Measurements from ENCODE around the gene CRYL1. TPM values are rescaled to one million over a fixed set of nuclear protein-coding genes. Genes with fewer than 3 reads are reported as not detected.

The CRYL1 gene
- total RNA-seq, 1 experiment from 2014 or later = 3.7 TPM

DNA sequence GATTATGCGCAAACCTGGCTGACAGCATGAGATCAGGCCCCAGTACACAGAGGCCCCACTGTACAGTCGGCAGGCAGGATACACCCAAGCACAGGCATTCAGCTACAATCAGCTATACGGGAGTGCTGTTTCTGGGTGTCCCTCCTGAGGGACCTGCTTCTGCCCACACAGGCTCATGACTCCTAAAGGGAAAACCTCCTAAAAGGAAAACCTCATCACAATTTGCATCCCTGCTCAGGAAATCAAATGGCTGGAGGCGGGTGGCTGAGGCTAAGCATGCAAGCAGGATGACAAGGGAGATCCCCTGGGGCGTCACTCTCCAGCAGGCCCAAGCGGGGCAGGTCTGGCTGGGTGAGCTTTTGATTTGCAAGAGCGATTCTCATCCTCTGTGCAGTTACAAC lies 99.8 kb downstream of the CRYL1 start:
- no peak overlapping the region for H3K23ac ChIP-seq (ENCODE audit: insufficient read length, low read depth, low read length)
- H4K8ac ChIP-seq (replicated peaks; ENCODE audit: insufficient read length, low read depth, low read length) = no peak overlapping the region
- no peak overlapping the region for H2AFZ ChIP-seq (ENCODE audit: low read length)
- no peak overlapping the region for H2BK15ac ChIP-seq (ENCODE audit: low read depth, low read length)
- Mint-ChIP-seq H3K4me3 (no peak overlapping the region), H3K4me1 (peaks cover 29 to 32% of the 10 kb centered on the region in 2 experiments), H3K27me3 (ENCODE audit: low read depth) (no peaks in the 10 kb centered on the region; the same call in none of the 2 replicates), H3K36me3 (ENCODE audit: insufficient read depth in 1 of 3, low read depth in 3 of 3) (no peaks in the 10 kb centered on the region; a peak in 1 of 7 replicates), H3K27ac (no peak overlapping the region), H3K9me3 (no peaks in the 10 kb centered on the region; a peak in 1 of 5 replicates)
- H3K23me2 ChIP-seq (ENCODE audit: insufficient read length, low read depth, low read length, poor library complexity, severe bottlenecking) = no peaks in the 10 kb centered on the region
- no peaks in the 10 kb centered on the region for H4K20me1 ChIP-seq (ENCODE audit: control insufficient read depth, insufficient read depth, insufficient read length)
- H4K5ac ChIP-seq (ENCODE audit: insufficient read length, low read depth, low read length) = no peak overlapping the region
- H2BK120ac ChIP-seq (ENCODE audit: low read depth, low read length, poor library complexity, severe bottlenecking) = no peak overlapping the region
- no peaks in the 10 kb centered on the region for H3K9me3 ChIP-seq (ENCODE audit: control insufficient read depth, low read depth, low read length)
- DNase-seq = no peak
- H3K56ac ChIP-seq (ENCODE audit: insufficient read length, low read depth, low read length) = no peak overlapping the region
- no peak overlapping the region for H3K14ac ChIP-seq (ENCODE audit: insufficient read depth, low read length)
- WGBS (ENCODE audit: extremely low coverage, insufficient read length, low lambda C conversion rate) = no CpG with 5 or more reads among the region's 7 CpGs
- H3K79me1 ChIP-seq (ENCODE audit: insufficient read depth, low read depth, low read length, poor library complexity, severe bottlenecking) = no peaks in the 10 kb centered on the region
- no peaks in the 10 kb centered on the region for H3K79me2 ChIP-seq (ENCODE audit: insufficient read depth, low read length)
- H4K91ac ChIP-seq (ENCODE audit: insufficient read length, low read depth, low read length) = no peak overlapping the region
- H3T11ph ChIP-seq (ENCODE audit: low read length) = no peak overlapping the region
- H2BK5ac ChIP-seq (ENCODE audit: insufficient read length, low read length) = no peak overlapping the region
- H3K4me2 ChIP-seq (ENCODE audit: insufficient read depth, insufficient read length, low read length) = no peak overlapping the region
- H3K27me3 ChIP-seq (ENCODE audit: insufficient read depth, low read length) = no peaks in the 10 kb centered on the region
- no peak overlapping the region for H2BK12ac ChIP-seq (ENCODE audit: insufficient read length, low read depth, low read length)
- no peak overlapping the region for H3K9ac ChIP-seq (ENCODE audit: extremely low read depth, insufficient read length, low read length)
- no peak overlapping the region for H3K18ac ChIP-seq (ENCODE audit: insufficient read length, low read depth, low read length)
- no peak overlapping the region for H3K27ac ChIP-seq (ENCODE audit: insufficient read length, low read depth, low read length)
- H3K4ac ChIP-seq (ENCODE audit: low read depth, low read length) = no peak overlapping the region
- H3K4me1 ChIP-seq (ENCODE audit: insufficient read depth, low read length) = no peaks in the 10 kb centered on the region; the same call in 1 of the 2 replicates
- no peak overlapping the region for H2BK20ac ChIP-seq (ENCODE audit: low read depth, low read length, poor library complexity, severe bottlenecking)
- TF ChIP-seq, protein P1, sequence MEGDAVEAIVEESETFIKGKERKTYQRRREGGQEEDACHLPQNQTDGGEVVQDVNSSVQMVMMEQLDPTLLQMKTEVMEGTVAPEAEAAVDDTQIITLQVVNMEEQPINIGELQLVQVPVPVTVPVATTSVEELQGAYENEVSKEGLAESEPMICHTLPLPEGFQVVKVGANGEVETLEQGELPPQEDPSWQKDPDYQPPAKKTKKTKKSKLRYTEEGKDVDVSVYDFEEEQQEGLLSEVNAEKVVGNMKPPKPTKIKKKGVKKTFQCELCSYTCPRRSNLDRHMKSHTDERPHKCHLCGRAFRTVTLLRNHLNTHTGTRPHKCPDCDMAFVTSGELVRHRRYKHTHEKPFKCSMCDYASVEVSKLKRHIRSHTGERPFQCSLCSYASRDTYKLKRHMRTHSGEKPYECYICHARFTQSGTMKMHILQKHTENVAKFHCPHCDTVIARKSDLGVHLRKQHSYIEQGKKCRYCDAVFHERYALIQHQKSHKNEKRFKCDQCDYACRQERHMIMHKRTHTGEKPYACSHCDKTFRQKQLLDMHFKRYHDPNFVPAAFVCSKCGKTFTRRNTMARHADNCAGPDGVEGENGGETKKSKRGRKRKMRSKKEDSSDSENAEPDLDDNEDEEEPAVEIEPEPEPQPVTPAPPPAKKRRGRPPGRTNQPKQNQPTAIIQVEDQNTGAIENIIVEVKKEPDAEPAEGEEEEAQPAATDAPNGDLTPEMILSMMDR (conservative IDR thresholded peaks at IDR 0.05) = no peak
- no peak overlapping the region for H2AK5ac ChIP-seq (ENCODE audit: insufficient read length, low read length)
